Measurements from ENCODE around the gene ACAP2.

The ACAP2 gene

GRCh38 chr3:195226445-195226844 lies 216.4 kb downstream of the ACAP2 start:
- Histone ChIP-seq H3K4me3 (no peak overlapping the region), H3K27ac (no peak overlapping the region)
- no peak for TF ChIP-seq CTCF (IDR thresholded peaks at IDR 0.05)
- peak; percentile 33 for DNase-seq (ENCODE audit: low spot score)

- peak overlapping the region in 1 of 2 donors; percentile 86 for H3K27ac ChIP-seq
- no peak for TF ChIP-seq CTCF (IDR thresholded peaks at IDR 0.05)
- DNase-seq (ENCODE audit: low spot score), result peak; percentile 49
- no peak overlapping the region for H3K4me3 ChIP-seq
Observed at GRCh38 chr3:195224980-195225580, 217.7 kb downstream of the ACAP2 start.

All from coronary artery (tissue), 2 donors.